ENCODE results near the gene TSC22D2. TPM values are rescaled to one million over a fixed set of nuclear protein-coding genes. Genes with fewer than 3 reads are reported as not detected.

TSC22D2 gene
- total RNA-seq, 1 experiment from 2014 or later: 43.1 TPM

DNA sequence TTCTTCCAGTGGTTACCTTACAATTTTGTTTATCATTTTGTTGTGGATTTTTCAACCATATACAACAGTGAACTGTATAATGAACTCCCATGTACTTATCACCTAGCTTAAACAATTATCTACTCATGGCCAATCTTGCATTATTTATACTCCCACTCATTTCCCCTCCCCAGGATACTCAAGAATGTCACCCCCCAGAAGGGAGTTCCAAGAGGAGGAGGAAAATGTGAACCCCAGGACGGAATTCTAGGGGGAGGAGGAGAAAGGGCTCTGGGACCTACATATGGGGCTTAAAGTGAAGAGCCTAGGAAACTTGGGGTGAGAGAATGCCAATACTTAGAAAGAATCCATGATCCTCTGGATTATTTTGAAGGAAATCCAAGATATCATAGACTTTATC lies 59.3 kb downstream of the TSC22D2 start:
- CTCF ChIA-PET: no interaction called here
- DNase-seq (ENCODE audit: low read depth, low spot score): no peak
- in situ Hi-C loops (cut with HindIII; ENCODE audit: low pct_unique_long_range_greater_than_20kb, low sequenced_read_pairs): no loop called here
- no TSS peak for BruUV-seq (replicated peaks)
- Histone ChIP-seq H3K9me3 (ENCODE audit: control insufficient read depth, insufficient read depth, low read depth, low read length) (peaks cover 8% of the 10 kb centered on the region; the same call in 1 of the 2 replicates), H3K27ac (ENCODE audit: low read length) (no peak overlapping the region), H3K4me1 (ENCODE audit: control insufficient read depth, insufficient read depth, low read length) (peaks cover 16% of the 10 kb centered on the region), H3K4me3 (ENCODE audit: low read depth in 2 of 2, low read length in 2 of 2) (no peak overlapping the region), H3K27me3 (ENCODE audit: control insufficient read depth, insufficient read depth, low read length) (no peaks in the 10 kb centered on the region), H3K36me3 (ENCODE audit: control insufficient read depth, insufficient read depth, low read length) (peaks cover 6% of the 10 kb centered on the region; the same call in 1 of the 2 replicates)
- ATAC-seq: no peak
- intact Hi-C loops (cut with micrococcal nuclease; ENCODE audit: unreplicated experiment): no loop called here
- POLR2A ChIA-PET: no interaction called here
- TF ChIP-seq TCF7L2 (IDR thresholded peaks at IDR 0.05; ENCODE audit: low read depth, low read length): no peak
- TF ChIP-seq, protein P1, sequence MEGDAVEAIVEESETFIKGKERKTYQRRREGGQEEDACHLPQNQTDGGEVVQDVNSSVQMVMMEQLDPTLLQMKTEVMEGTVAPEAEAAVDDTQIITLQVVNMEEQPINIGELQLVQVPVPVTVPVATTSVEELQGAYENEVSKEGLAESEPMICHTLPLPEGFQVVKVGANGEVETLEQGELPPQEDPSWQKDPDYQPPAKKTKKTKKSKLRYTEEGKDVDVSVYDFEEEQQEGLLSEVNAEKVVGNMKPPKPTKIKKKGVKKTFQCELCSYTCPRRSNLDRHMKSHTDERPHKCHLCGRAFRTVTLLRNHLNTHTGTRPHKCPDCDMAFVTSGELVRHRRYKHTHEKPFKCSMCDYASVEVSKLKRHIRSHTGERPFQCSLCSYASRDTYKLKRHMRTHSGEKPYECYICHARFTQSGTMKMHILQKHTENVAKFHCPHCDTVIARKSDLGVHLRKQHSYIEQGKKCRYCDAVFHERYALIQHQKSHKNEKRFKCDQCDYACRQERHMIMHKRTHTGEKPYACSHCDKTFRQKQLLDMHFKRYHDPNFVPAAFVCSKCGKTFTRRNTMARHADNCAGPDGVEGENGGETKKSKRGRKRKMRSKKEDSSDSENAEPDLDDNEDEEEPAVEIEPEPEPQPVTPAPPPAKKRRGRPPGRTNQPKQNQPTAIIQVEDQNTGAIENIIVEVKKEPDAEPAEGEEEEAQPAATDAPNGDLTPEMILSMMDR (IDR thresholded peaks at IDR 0.05): no peak
- TF ChIP-seq SIN3A (IDR thresholded peaks at IDR 0.05; ENCODE audit: borderline replicate concordance, insufficient read depth, low read depth, low read length): no peak
- no peak for TF ChIP-seq POLR2AphosphoS5 (IDR thresholded peaks at IDR 0.05; ENCODE audit: low read depth, low read length)
- TF ChIP-seq, protein P2, sequence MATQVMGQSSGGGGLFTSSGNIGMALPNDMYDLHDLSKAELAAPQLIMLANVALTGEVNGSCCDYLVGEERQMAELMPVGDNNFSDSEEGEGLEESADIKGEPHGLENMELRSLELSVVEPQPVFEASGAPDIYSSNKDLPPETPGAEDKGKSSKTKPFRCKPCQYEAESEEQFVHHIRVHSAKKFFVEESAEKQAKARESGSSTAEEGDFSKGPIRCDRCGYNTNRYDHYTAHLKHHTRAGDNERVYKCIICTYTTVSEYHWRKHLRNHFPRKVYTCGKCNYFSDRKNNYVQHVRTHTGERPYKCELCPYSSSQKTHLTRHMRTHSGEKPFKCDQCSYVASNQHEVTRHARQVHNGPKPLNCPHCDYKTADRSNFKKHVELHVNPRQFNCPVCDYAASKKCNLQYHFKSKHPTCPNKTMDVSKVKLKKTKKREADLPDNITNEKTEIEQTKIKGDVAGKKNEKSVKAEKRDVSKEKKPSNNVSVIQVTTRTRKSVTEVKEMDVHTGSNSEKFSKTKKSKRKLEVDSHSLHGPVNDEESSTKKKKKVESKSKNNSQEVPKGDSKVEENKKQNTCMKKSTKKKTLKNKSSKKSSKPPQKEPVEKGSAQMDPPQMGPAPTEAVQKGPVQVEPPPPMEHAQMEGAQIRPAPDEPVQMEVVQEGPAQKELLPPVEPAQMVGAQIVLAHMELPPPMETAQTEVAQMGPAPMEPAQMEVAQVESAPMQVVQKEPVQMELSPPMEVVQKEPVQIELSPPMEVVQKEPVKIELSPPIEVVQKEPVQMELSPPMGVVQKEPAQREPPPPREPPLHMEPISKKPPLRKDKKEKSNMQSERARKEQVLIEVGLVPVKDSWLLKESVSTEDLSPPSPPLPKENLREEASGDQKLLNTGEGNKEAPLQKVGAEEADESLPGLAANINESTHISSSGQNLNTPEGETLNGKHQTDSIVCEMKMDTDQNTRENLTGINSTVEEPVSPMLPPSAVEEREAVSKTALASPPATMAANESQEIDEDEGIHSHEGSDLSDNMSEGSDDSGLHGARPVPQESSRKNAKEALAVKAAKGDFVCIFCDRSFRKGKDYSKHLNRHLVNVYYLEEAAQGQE (IDR thresholded peaks at IDR 0.05; ENCODE audit: insufficient read depth in 1 of 2, low read depth in 2 of 2, low read length in 1 of 2): no peak

GRCh38 chr3:150469031-150469930 lies 61.2 kb downstream of the TSC22D2 start:
- DNase-seq (ENCODE audit: low read depth, low spot score) (peak; percentile 94), ATAC-seq (peak; percentile 90)
- Histone ChIP-seq H3K9me3 (ENCODE audit: control insufficient read depth, insufficient read depth, low read depth, low read length) (peaks cover 8% of the 10 kb centered on the region; the same call in 1 of the 2 replicates), H3K27ac (ENCODE audit: low read length) (peak overlapping the region; percentile 77), H3K36me3 (ENCODE audit: control insufficient read depth, insufficient read depth, low read length) (peaks cover 6% of the 10 kb centered on the region; the same call in 1 of the 2 replicates), H3K27me3 (ENCODE audit: control insufficient read depth, insufficient read depth, low read length) (no peaks in the 10 kb centered on the region), H3K4me3 (ENCODE audit: low read depth in 2 of 2, low read length in 2 of 2) (peak overlapping the region in 1 of 2 experiments; percentile 25; a peak in 2 of 4 replicates), H3K4me1 (ENCODE audit: control insufficient read depth, insufficient read depth, low read length) (peaks cover 16% of the 10 kb centered on the region)
- ChIA-PET CTCF (interaction anchor here (1.2 kb wide), 1 partner anchor 26 kb away, joined by 3 read pairs; no protein-coding TSS in a partner anchor), POLR2A (no interaction called here)
- in situ Hi-C loops (cut with HindIII; ENCODE audit: low pct_unique_long_range_greater_than_20kb, low sequenced_read_pairs): no loop called here
- no TSS peak for BruUV-seq (replicated peaks)
- TF ChIP-seq, protein P2 (IDR thresholded peaks at IDR 0.05; ENCODE audit: insufficient read depth in 1 of 2, low read depth in 2 of 2, low read length in 1 of 2): no peak
- no peak for TF ChIP-seq SIN3A (IDR thresholded peaks at IDR 0.05; ENCODE audit: borderline replicate concordance, insufficient read depth, low read depth, low read length)
- TF ChIP-seq, protein P1 (IDR thresholded peaks at IDR 0.05): no peak
- TF ChIP-seq TCF7L2 (IDR thresholded peaks at IDR 0.05; ENCODE audit: low read depth, low read length): no peak
- intact Hi-C loops (cut with micrococcal nuclease; ENCODE audit: unreplicated experiment): no loop called here
